NCI-H526 treated with DMSO at 0.1 percent for 48 hours (cell line): ENCODE measurements around the gene CST5.
"Not testable (repeated sequence)": the region's sequence is repeated elsewhere in the genome, so short reads cannot be mapped to it uniquely, and the experiment has no call there.

Source experiments
- DNase-seq: peaks from one replicate; lab custom pipeline; 2025; lab: John Stamatoyannopoulos, UW

Gene CST5

GRCh38 chr20:23879328-23879798 is at the start of gene CST5:
TSS of gene CST5 (minus strand) at chr20:23879748. CDS start at chr20:23879676, 72 bp downstream.
- no peak for DNase-seq

- no peak for DNase-seq
Measured at GRCh38 chr20:23928788-23929187, 49.2 kb upstream of the CST5 start.

GRCh38 chr20:23928353-23928752 is 48.8 kb upstream of the CST5 start:
- no peak for DNase-seq

GRCh38 chr20:23926944-23927872 is 47.7 kb upstream of the CST5 start:
- DNase-seq = no peak

GRCh38 chr20:23926526-23926880 is 47.0 kb upstream of the CST5 start:
- DNase-seq = no peak

- no peak for DNase-seq
Measured at GRCh38 chr20:23925789-23926525, 46.4 kb upstream of the CST5 start.

- DNase-seq = no peak
Measured at GRCh38 chr20:23924751-23925150, 45.2 kb upstream of the CST5 start.

- DNase-seq = no peak
Measured at GRCh38 chr20:23923891-23924435, 44.4 kb upstream of the CST5 start.

GRCh38 chr20:23923311-23923710 is 43.8 kb upstream of the CST5 start:
- DNase-seq = no peak

GRCh38 chr20:23920408-23921325 is 41.1 kb upstream of the CST5 start:
- DNase-seq = no peak

- DNase-seq = no peak
Measured at GRCh38 chr20:23918896-23919295, 39.3 kb upstream of the CST5 start.

GRCh38 chr20:23918101-23918862 is 38.7 kb upstream of the CST5 start:
- no peak for DNase-seq

- DNase-seq = no peak
Measured at GRCh38 chr20:23917024-23917725, 37.6 kb upstream of the CST5 start.

- no peak for DNase-seq
Measured at GRCh38 chr20:23915844-23916243, 36.3 kb upstream of the CST5 start.

GRCh38 chr20:23914469-23914868 is 34.9 kb upstream of the CST5 start:
- not testable (repeated sequence) for DNase-seq

- no peak for DNase-seq
Measured at GRCh38 chr20:23910210-23910609, 30.7 kb upstream of the CST5 start.

GRCh38 chr20:23909390-23909789 is 29.8 kb upstream of the CST5 start:
- no peak for DNase-seq

- no peak for DNase-seq
Measured at GRCh38 chr20:23907579-23907978, 28.0 kb upstream of the CST5 start.

GRCh38 chr20:23902396-23902795 is 22.8 kb upstream of the CST5 start:
- DNase-seq = not testable (repeated sequence)

- not testable (repeated sequence) for DNase-seq
Measured at GRCh38 chr20:23890867-23891266, 11.3 kb upstream of the CST5 start.
